Measurements from ENCODE around the gene SLC24A5. TPM values are rescaled to one million over a fixed set of nuclear protein-coding genes. Genes with fewer than 3 reads are reported as not detected.

SLC24A5 gene
- total and polyA plus RNA-seq, 10 of the 15 experiments (the other 5 are each of a cell fraction or from before 2014, with no cell fraction given): not detected

DNA sequence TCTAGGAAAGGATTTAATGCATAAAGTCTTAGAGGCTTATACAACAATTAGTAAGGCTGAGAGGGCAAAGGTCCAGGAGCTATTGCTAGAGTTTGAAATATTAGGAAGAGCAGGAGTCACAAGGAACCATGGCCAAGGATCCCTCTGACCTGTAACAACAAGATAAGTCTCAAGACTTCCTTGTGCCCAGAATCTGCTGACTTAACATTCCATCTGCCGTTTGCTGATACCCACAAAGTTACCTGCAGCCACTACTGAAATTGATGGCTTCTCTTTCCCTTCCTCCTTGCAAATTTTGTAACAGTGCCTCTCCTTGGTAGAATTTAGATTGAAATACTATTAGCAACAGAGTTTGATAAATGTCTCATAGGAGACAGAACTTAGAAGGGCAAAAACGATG lies 62.0 kb downstream of the SLC24A5 start:
- ChIA-PET SMC1A (ENCODE audit: uncharacterized antibody, unreplicated experiment) (no interaction called here), RAD21 (ENCODE audit: unreplicated experiment) (interaction anchor here (0.6 to 1.2 kb wide), 2 partner anchors 29 to 294 kb away, joined by 3 read pairs; no protein-coding TSS in a partner anchor), POLR2A (no interaction called here), CTCF (interaction anchor here (1.4 to 1.6 kb wide), 2 partner anchors 70 to 173 kb away, joined by 4 read pairs; no protein-coding TSS in a partner anchor)
- no TSS peak for BruUV-seq (replicated peaks)
- Histone ChIP-seq H3K4me2 (ENCODE audit: control insufficient read depth, insufficient read depth) (no peak overlapping the region), H3K36me3 (ENCODE audit: control insufficient read depth in 2 of 2, insufficient read depth in 2 of 2, low read length in 1 of 2) (no peaks in the 10 kb centered on the region), H3K4me1 (ENCODE audit: control insufficient read depth, insufficient read depth, low read length) (no peaks in the 10 kb centered on the region), H3K27ac (ENCODE audit: control insufficient read depth, insufficient read depth) (no peak overlapping the region), H3K4me3 (no peak overlapping the region), H4K20me1 (ENCODE audit: control insufficient read depth, insufficient read depth) (no peaks in the 10 kb centered on the region), H3K79me2 (ENCODE audit: control insufficient read depth, insufficient read depth, low read length) (no peaks in the 10 kb centered on the region; the same call in 1 of the 2 replicates), H2AFZ (ENCODE audit: control insufficient read depth, low read depth, low read length) (no peak overlapping the region), H3K9me3 (replicated peaks; ENCODE audit: control insufficient read depth, insufficient read depth, low read length) (no peaks in the 10 kb centered on the region; the same call in 2 of the 3 replicates), H3K27me3 (replicated peaks in 1 of 2; ENCODE audit: control insufficient read depth in 2 of 2, insufficient read depth in 2 of 2, low read length in 1 of 2) (no peaks in the 10 kb centered on the region), H3K9ac (ENCODE audit: control insufficient read depth, insufficient read depth, low read length) (no peak overlapping the region)
- WGBS (ENCODE audit: insufficient coverage, insufficient replicate concordance, low lambda C conversion rate, missing lambda C conversion rate): 18% methylated on average over 2 of the region's 2 CpGs
- in situ Hi-C loops (cut with MboI): no loop called here
- ATAC-seq (no peak), FAIRE-seq (no peak), DNase-seq (ENCODE audit: low read depth, low spot score) (no peak)
- TF ChIP-seq CEBPB (IDR thresholded peaks at IDR 0.05; ENCODE audit: borderline replicate concordance in 1 of 2, low read depth in 2 of 2, low read length in 2 of 2) (no peak), ATF7 (IDR thresholded peaks at IDR 0.05; ENCODE audit: low read depth) (no peak)
- intact Hi-C loops (cut with micrococcal nuclease; ENCODE audit: unreplicated experiment): no loop called here

DNA sequence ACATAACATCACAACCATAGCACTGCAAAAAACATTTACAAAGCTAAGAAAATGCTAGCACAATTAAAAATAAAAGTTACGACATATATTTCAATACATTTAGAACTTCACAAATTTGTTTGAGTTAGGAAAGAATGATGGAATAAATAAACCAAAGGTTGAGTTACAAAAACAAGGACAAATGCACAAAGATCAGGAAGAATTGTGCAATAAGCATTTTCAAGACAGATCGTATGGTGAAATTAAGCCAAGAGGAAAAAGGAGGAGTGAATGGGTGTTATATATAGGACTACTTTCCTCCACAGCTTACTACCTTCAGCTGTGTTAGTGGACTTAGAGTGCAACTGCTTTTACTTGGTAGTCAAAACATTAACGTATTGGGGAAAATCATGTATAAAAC lies 64.7 kb downstream of the SLC24A5 start:
- Histone ChIP-seq H3K79me2 (ENCODE audit: control insufficient read depth, insufficient read depth, low read length) (no peaks in the 10 kb centered on the region), H3K4me2 (ENCODE audit: control insufficient read depth, insufficient read depth) (no peak overlapping the region), H3K4me1 (ENCODE audit: control insufficient read depth, insufficient read depth, low read length) (no peaks in the 10 kb centered on the region), H3K9me3 (replicated peaks; ENCODE audit: control insufficient read depth, insufficient read depth, low read length) (no peaks in the 10 kb centered on the region; the same call in 2 of the 3 replicates), H3K9ac (ENCODE audit: control insufficient read depth, insufficient read depth, low read length) (no peak overlapping the region), H4K20me1 (ENCODE audit: control insufficient read depth, insufficient read depth) (no peaks in the 10 kb centered on the region), H3K4me3 (no peak overlapping the region), H3K27ac (ENCODE audit: control insufficient read depth, insufficient read depth) (no peak overlapping the region), H3K27me3 (replicated peaks in 1 of 2; ENCODE audit: control insufficient read depth in 2 of 2, insufficient read depth in 2 of 2, low read length in 1 of 2) (no peaks in the 10 kb centered on the region), H2AFZ (ENCODE audit: control insufficient read depth, low read depth, low read length) (no peak overlapping the region), H3K36me3 (ENCODE audit: control insufficient read depth in 2 of 2, insufficient read depth in 2 of 2, low read length in 1 of 2) (no peaks in the 10 kb centered on the region)
- SMC1A ChIA-PET (ENCODE audit: uncharacterized antibody, unreplicated experiment): no interaction called here
- RAD21 ChIA-PET (ENCODE audit: unreplicated experiment): no interaction called here
- in situ Hi-C loops (cut with MboI): no loop called here
- BruUV-seq (replicated peaks): no TSS peak
- intact Hi-C loops (cut with micrococcal nuclease; ENCODE audit: unreplicated experiment): no loop called here
- DNase-seq (ENCODE audit: low read depth, low spot score) (no peak), FAIRE-seq (no peak), ATAC-seq (no peak)
- POLR2A ChIA-PET: no interaction called here
- CTCF ChIA-PET: interaction anchor here (0.6 to 0.7 kb wide), 2 partner anchors 13 to 621 kb away, joined by 3 read pairs; no protein-coding TSS in a partner anchor
- WGBS (ENCODE audit: insufficient coverage, insufficient replicate concordance, low lambda C conversion rate, missing lambda C conversion rate): 68% methylated on average over 3 of the region's 3 CpGs
- no peak for TF ChIP-seq ZNF592 (IDR thresholded peaks at IDR 0.05)
- TF ChIP-seq, protein P1, sequence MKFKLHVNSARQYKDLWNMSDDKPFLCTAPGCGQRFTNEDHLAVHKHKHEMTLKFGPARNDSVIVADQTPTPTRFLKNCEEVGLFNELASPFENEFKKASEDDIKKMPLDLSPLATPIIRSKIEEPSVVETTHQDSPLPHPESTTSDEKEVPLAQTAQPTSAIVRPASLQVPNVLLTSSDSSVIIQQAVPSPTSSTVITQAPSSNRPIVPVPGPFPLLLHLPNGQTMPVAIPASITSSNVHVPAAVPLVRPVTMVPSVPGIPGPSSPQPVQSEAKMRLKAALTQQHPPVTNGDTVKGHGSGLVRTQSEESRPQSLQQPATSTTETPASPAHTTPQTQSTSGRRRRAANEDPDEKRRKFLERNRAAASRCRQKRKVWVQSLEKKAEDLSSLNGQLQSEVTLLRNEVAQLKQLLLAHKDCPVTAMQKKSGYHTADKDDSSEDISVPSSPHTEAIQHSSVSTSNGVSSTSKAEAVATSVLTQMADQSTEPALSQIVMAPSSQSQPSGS (IDR thresholded peaks at IDR 0.05; ENCODE audit: low read length): no peak
- TF ChIP-seq GABPA (IDR thresholded peaks at IDR 0.05; ENCODE audit: low read depth): no peak
- no peak for TF ChIP-seq KLF5 (IDR thresholded peaks at IDR 0.05; ENCODE audit: partially characterized antibody)
- no peak for TF ChIP-seq GATAD2B (conservative IDR thresholded peaks at IDR 0.05; ENCODE audit: low read depth)
- TF ChIP-seq CHD1 (IDR thresholded peaks at IDR 0.05; ENCODE audit: low read depth, low read length): no peak
- no peak for TF ChIP-seq KAT2A (conservative IDR thresholded peaks at IDR 0.05; ENCODE audit: control insufficient read depth, low read depth, low read length)
- TF ChIP-seq DPF2 (IDR thresholded peaks at IDR 0.05): no peak
- no peak for TF ChIP-seq TARDBP (IDR thresholded peaks at IDR 0.05; ENCODE audit: borderline replicate concordance)
- TF ChIP-seq RAD21 (IDR thresholded peaks at IDR 0.05; ENCODE audit: insufficient read depth, low read depth, low read length): no peak
- TF ChIP-seq NFIC (IDR thresholded peaks at IDR 0.05; ENCODE audit: low read depth, low read length): no peak

Data from GM12878 (cell line).